GM12865 (cell line): ENCODE data around the gene SIX6.
"Not testable (repeated sequence)": the region's sequence is repeated elsewhere in the genome, so short reads cannot be mapped to it uniquely, and the experiment has no call there.

ENCODE experiments used
- DNase-seq: peaks from one replicate; pipeline ENCODE4 v3.0.0; 2010; ENCODE audit warnings: low read depth
- H3K4me3 ChIP-seq: 2 replicates; pipeline ENCODE4 v1.5.1; 2011; ENCODE audit warnings: mild to moderate bottlenecking, low read depth, low read length, control low read depth
- TF ChIP-seq, protein P1 (sequence below): IDR thresholded peaks from 2 replicates; pipeline ENCODE4 v1.5.1; 2011; ENCODE audit warnings: low read length, control low read depth, low read depth, inconsistent platforms; ENCODE audit not compliant: insufficient read depth; ENCODE audit errors: missing control alignments

The SIX6 gene

DNA sequence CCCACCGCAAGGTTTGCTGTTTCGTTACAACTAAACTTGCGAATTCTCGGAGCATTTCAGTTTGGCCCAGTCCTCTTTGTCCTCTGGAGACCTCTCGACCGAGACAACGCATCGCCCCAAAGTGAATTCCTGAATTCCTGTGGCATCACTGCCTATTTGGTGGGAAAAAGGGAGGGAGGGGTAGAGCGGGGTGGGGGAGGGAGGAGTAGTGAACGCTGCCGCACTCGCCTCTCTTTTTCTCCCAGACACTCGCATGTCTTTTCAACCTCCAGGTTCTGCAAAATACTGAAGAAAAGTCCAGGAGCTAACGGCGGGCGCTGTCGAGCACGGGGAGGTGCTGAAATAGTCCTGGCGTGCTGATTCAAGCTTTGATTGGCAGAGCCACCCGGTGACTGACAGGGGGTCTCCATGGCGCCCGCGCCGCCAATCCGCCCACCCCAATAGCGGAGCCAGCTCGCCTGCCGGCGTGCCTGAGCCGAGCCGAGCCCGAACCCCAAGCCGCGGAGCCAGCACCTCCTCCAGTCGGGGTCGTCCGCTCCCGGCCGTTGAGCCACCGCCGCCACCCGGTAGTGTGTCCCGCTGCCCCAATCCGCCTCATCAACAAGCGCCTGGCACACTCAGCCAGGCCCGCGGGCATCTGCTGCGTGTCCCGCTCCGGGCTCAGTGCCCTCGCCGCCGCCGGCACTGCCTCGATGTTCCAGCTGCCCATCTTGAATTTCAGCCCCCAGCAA, at the start of gene SIX6:
Gene SIX6 (plus strand): TSS at position 440 of the 731 bp plus-strand sequence. CDS start 253 bp downstream, at position 693.
- TF ChIP-seq, protein P1, sequence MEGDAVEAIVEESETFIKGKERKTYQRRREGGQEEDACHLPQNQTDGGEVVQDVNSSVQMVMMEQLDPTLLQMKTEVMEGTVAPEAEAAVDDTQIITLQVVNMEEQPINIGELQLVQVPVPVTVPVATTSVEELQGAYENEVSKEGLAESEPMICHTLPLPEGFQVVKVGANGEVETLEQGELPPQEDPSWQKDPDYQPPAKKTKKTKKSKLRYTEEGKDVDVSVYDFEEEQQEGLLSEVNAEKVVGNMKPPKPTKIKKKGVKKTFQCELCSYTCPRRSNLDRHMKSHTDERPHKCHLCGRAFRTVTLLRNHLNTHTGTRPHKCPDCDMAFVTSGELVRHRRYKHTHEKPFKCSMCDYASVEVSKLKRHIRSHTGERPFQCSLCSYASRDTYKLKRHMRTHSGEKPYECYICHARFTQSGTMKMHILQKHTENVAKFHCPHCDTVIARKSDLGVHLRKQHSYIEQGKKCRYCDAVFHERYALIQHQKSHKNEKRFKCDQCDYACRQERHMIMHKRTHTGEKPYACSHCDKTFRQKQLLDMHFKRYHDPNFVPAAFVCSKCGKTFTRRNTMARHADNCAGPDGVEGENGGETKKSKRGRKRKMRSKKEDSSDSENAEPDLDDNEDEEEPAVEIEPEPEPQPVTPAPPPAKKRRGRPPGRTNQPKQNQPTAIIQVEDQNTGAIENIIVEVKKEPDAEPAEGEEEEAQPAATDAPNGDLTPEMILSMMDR = no peak
- no peak within 1 kb of the TSS for H3K4me3 ChIP-seq
- DNase-seq = peak; percentile 11

DNA sequence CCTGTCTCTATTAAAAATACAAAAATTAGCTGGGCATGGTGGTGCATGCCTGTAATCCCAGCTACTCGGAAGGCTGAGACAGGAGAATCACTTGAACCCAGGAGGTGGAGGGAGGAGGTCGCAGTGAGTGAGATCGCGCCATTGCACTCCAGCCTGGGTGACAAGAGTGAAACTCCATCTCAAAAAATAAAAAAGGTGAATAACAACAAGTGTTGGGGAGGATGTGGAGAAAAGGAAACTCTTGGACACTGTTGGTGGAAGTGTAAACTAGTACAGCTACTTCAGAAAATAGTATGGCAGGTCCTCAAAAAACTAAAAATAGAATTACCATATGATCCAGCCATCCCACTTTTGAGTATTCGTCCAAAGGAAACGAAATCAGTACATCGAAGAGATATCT, 28.7 kb upstream of the SIX6 start:
- not testable (repeated sequence) for DNase-seq

DNA sequence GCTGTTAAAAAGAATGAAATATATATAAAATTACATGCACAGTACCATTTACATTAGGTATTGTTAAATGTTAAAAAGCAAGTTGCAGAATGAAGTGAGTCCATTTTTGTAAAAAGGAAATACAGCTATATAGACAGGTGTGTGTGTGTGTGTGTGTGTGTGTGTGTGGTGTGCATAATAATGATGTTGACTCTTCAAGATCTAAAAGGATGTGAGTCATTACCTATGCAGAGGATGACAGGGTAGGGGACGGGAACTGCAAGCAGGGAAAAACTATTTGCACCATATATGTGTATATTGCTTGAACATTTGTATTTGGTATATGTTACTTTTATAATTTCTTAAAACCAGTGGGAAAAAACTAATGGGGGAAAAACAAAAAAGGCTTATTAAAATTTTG, 26.2 kb upstream of the SIX6 start:
- DNase-seq = no peak
- TF ChIP-seq, protein P1 = no peak
- no peak overlapping the region for H3K4me3 ChIP-seq

More for the DNA sequence above, 28.7 kb upstream of the SIX6 start:
- not testable (repeated sequence) for H3K4me3 ChIP-seq

DNA sequence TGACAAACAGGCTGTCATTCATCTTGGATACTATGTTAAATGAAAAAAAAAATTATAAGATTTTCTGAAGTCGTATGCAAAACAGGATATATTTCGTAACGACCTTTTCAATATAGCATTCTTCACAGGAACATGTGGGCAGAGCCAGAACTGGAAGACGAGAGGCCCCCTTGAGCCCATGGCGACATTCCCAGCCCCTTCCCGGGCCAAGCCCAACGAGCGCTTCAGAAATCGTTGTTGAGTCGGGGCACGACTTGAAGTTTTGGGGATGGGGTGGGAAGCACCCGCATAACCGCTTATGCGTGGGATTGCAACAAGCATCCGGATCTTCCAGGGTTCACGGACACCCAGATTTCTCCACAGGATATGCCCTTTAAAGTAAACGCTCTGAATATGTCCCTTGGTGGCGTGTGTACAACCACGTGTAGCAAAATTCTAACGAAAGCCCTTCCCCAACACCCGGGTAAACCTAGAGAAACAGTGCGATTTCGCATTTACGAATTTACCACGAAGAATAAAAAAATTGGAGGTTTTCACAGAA, 23.8 kb upstream of the SIX6 start:
- DNase-seq = no peak
- H3K4me3 ChIP-seq = no peak overlapping the region
- TF ChIP-seq, protein P1 = no peak

DNA sequence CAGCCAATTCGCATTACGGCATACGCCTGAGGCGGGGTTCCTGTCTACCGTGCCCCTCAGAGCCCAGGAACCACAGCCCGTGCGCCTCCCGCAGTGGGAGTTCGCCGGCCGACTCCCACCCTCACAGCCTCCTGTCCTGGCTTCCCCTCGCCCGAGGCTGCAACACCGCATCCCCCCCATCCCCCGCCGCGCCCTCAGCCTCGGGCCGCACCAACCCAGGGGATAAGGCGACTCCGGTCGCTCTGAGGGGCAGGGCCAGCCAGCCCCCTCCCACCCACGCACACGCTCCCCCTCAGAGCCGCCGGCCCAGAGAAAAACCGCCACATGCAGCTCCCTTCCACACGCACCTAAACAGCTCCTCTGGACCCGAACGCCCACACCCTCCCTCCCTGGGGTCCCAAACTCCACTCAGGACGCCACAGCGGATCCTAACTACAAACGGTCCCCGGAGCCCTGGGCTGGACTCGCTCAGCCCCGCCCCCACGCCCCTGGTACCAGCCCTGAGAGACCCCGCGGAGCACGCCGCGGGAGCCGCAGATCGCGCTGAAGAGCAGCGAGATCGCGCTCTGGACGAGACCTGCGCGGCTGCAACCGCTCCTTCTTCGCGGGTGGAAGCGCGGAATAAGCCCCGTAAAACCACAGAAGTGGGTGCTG, 23.2 kb upstream of the SIX6 start, which contains the start of gene C14orf39:
Gene C14orf39 (minus strand): TSS at position 466 of the 654 bp plus-strand sequence. CDS start 985 bp downstream, outside the sequence.
- no peak for DNase-seq
- no peak within 1 kb of the TSS for H3K4me3 ChIP-seq

DNA sequence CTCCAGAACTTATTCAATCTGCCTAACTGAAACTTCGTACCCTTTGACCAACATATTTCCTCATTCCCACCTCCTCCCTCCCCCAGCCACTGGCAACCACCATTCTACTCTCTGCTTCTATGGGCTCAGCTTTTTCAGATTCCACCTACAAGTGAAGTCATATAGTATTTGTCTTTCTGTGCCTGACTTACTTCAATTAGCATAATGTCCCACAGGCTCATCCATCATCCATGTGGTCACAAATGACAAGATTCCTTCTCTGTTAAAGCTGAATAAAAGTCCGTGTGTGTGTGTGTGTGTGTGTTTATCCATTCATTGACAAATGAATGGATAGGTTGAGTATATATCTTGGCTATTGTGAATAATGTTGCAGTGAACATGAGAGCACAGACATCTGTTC, 21.7 kb upstream of the SIX6 start:
- no peak for DNase-seq
- TF ChIP-seq, protein P1 = no peak
- H3K4me3 ChIP-seq = no peak overlapping the region

More for the DNA sequence above, 23.2 kb upstream of the SIX6 start, which contains the start of gene C14orf39:
- TF ChIP-seq, protein P1 = no peak

DNA sequence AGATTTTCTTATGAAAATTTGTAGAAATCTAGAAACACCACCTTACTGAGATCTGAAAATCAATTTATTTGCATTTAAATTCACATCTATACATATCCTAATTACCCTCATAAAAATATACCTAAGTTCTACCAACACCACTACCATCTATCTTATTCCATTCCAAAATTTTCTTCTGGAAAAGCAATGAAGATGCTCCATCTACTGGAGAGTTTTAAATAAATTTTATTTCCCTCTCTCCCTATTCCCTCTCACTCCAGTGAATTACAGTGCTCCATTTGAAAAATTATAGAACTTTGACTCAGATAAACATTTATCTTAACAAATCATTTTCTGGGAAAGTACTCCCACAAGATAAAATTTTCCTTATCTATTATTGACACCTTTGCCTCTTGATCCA, 20.8 kb upstream of the SIX6 start:
- no peak for DNase-seq
- TF ChIP-seq, protein P1 = no peak
- H3K4me3 ChIP-seq = no peak overlapping the region
